ENCODE measurements around the gene CDK2. TPM values are rescaled to one million over a fixed set of nuclear protein-coding genes. Genes with fewer than 3 reads are reported as not detected.

CDK2 gene
- total RNA-seq, 2 donors from 2014 or later = 24.3 to 28.2 TPM

GRCh38 chr12:55930771-55931316 lies 35.8 kb upstream of the CDK2 start, which contains the start of gene DGKA:
Gene DGKA, plus strand, starts transcription at chr12:55931162. Its CDS starts 5,342 bp downstream, at chr12:55936504.
- peak within 1 kb of the TSS; percentile 69 to 73 for H3K4me3 ChIP-seq
- TF ChIP-seq POLR2A (IDR thresholded peaks at IDR 0.05) = no peak
- TF ChIP-seq CTCF (IDR thresholded peaks at IDR 0.05) = peak; percentile 17 to 65 (median 42)
- TF ChIP-seq POLR2AphosphoS5 (IDR thresholded peaks at IDR 0.05) = peak; percentile 47
- H3K27me3 ChIP-seq (replicated peaks; ENCODE audit: insufficient read depth) = no peaks in the 10 kb centered on the region
- no peaks in the 10 kb centered on the region for H3K36me3 ChIP-seq
- intact Hi-C loops (cut with DNase I) = no loop called here
- peaks cover 4% of the 10 kb centered on the region for H3K4me1 ChIP-seq (replicated peaks)
- WGBS = 47% methylated on average over 3 of the region's 3 CpGs
- peak; percentile 26 for DNase-seq (ENCODE audit: low spot score)
- H3K27ac ChIP-seq = peak within 1 kb of the TSS; percentile 94 to 97
- no peaks in the 10 kb centered on the region for H3K9me3 ChIP-seq

GRCh38 chr12:55931317-55931779 lies 35.3 kb upstream of the CDK2 start:
- Histone ChIP-seq H3K4me1 (replicated peaks) (peaks cover 4% of the 10 kb centered on the region), H3K4me3 (peak overlapping the region; percentile 69 to 73), H3K27me3 (replicated peaks; ENCODE audit: insufficient read depth) (no peaks in the 10 kb centered on the region), H3K36me3 (no peaks in the 10 kb centered on the region), H3K9me3 (no peaks in the 10 kb centered on the region), H3K27ac (peak overlapping the region; percentile 94 to 97)
- WGBS = 8% methylated on average over 10 of the region's 10 CpGs
- intact Hi-C loops (cut with DNase I) = no loop called here
- DNase-seq (ENCODE audit: low spot score) = no peak
- TF ChIP-seq POLR2AphosphoS5 (IDR thresholded peaks at IDR 0.05) = no peak
- TF ChIP-seq CTCF (IDR thresholded peaks at IDR 0.05) = no peak
- TF ChIP-seq POLR2A (IDR thresholded peaks at IDR 0.05) = no peak

GRCh38 chr12:55931780-55932550 lies 34.7 kb upstream of the CDK2 start:
- H3K27ac ChIP-seq = peak overlapping the region; percentile 94 to 97
- 0% methylated on average over 60 of the region's 60 CpGs for WGBS
- DNase-seq (ENCODE audit: low spot score) = peak; percentile 70
- H3K4me3 ChIP-seq = peak overlapping the region; percentile 69 to 73
- intact Hi-C loops (cut with DNase I) = no loop called here
- TF ChIP-seq POLR2AphosphoS5 (IDR thresholded peaks at IDR 0.05) (peak; percentile 11), CTCF (IDR thresholded peaks at IDR 0.05) (no peak), POLR2A (IDR thresholded peaks at IDR 0.05) (no peak)
- no peaks in the 10 kb centered on the region for H3K27me3 ChIP-seq (replicated peaks; ENCODE audit: insufficient read depth)
- H3K4me1 ChIP-seq (replicated peaks) = peaks cover 4% of the 10 kb centered on the region
- H3K9me3 ChIP-seq = no peaks in the 10 kb centered on the region
- no peaks in the 10 kb centered on the region for H3K36me3 ChIP-seq

GRCh38 chr12:55932551-55932910 lies 34.1 kb upstream of the CDK2 start:
- peak overlapping the region; percentile 94 to 97 for H3K27ac ChIP-seq
- peak overlapping the region; percentile 69 to 73 for H3K4me3 ChIP-seq
- no peaks in the 10 kb centered on the region for H3K36me3 ChIP-seq
- TF ChIP-seq POLR2A (IDR thresholded peaks at IDR 0.05) (peak; percentile 12), CTCF (IDR thresholded peaks at IDR 0.05) (no peak), POLR2AphosphoS5 (IDR thresholded peaks at IDR 0.05) (no peak)
- H3K4me1 ChIP-seq (replicated peaks) = peaks cover 4% of the 10 kb centered on the region
- 6% methylated on average over 4 of the region's 4 CpGs for WGBS
- no peaks in the 10 kb centered on the region for H3K9me3 ChIP-seq
- intact Hi-C loops (cut with DNase I) = no loop called here
- DNase-seq (ENCODE audit: low spot score) = no peak
- no peaks in the 10 kb centered on the region for H3K27me3 ChIP-seq (replicated peaks; ENCODE audit: insufficient read depth)
